ENCODE data around the gene C4B.
"Not testable (repeated sequence)": the region's sequence is repeated elsewhere in the genome, so short reads cannot be mapped to it uniquely, and the experiment has no call there.

Gene C4B

DNA sequence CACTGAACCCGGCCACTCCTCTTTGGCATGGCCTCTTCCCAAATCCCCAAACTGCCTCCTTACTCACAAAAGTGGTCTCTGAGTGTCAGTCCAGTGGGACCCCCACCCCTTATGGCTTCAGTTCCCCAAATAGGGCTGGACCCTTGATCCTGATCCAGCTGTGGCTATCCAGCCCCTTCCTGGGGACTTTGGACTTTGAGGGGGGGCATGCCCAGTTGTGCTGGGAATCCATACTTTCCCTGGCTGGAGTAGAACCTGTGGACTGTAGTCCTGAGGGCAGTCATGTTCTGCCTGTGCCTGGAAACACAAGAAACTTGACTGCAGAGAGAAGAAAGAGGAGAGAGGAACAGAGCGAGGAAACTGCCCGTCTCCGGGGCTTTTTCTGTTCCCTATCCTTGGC lies 10.2 kb upstream of the C4B start:
- H3K4me3 ChIP-seq (ENCODE audit: control insufficient read depth in 1 of 7, extremely low read depth in 1 of 7, insufficient read depth in 4 of 7, low read depth in 2 of 7, low read length in 6 of 7); CTCF ChIA-PET; H3K4me1 ChIP-seq (ENCODE audit: control extremely low read depth in 1 of 4, control insufficient read depth in 4 of 4, insufficient read depth in 4 of 4, low read length in 3 of 4); H3K27ac ChIP-seq (ENCODE audit: insufficient read depth in 1 of 2, low read depth in 1 of 2, low read length in 2 of 2, poor library complexity in 1 of 2, severe bottlenecking in 2 of 2); H3K9me3 ChIP-seq (ENCODE audit: control extremely low read depth in 1 of 5, control insufficient read depth in 4 of 5, insufficient read depth in 2 of 5, low read depth in 1 of 5, low read length in 4 of 5); H3K36me3 ChIP-seq (ENCODE audit: control insufficient read depth in 4 of 4, insufficient read depth in 4 of 4, low read length in 3 of 4); H3K27me3 ChIP-seq (replicated peaks in 2 of 5; ENCODE audit: control insufficient read depth in 4 of 5, insufficient read depth in 5 of 5, low read length in 4 of 5); POLR2A ChIA-PET: not testable (repeated sequence)
- no CpG with 5 or more reads among the region's 4 CpGs for WGBS (ENCODE audit: insufficient coverage)
- DNase-seq = peak in 1 of 3 donors; percentile 0

DNA sequence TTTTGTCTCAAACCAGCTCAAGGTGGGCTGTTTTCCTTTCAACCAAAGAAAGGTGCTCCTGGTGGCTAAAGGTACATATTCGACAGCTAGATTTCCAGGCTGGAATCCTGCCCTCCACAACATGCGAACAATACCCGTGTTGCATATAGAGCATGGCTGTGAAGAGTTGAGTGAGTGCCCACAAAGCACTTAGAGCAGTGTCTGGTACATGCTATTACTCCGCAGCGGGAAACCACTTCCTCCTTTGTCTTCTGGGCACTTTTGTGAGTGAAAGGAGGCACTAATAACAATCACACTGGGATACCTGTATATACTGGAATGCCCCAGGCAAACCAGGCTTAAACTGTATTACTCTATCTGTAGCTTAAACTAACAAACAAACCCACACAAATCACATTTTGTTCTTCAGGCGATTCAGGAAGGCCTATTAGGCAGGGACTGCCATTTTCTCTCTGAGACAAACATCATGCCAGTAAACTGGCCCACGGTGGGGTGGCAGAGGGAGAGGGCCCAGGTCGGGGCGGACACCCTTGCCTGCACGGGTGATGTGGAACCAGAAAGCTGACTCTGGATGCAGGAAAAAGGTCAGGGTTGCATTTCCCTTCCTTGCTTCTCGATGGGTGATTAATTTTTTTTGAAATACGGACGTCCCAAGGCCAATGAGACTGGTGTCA lies 9.6 kb upstream of the C4B start:
- H3K36me3 ChIP-seq (ENCODE audit: control insufficient read depth in 4 of 4, insufficient read depth in 4 of 4, low read length in 3 of 4); H3K4me1 ChIP-seq (ENCODE audit: control extremely low read depth in 1 of 4, control insufficient read depth in 4 of 4, insufficient read depth in 4 of 4, low read length in 3 of 4); CTCF ChIA-PET; H3K9me3 ChIP-seq (ENCODE audit: control extremely low read depth in 1 of 5, control insufficient read depth in 4 of 5, insufficient read depth in 2 of 5, low read depth in 1 of 5, low read length in 4 of 5); H3K4me3 ChIP-seq (ENCODE audit: control insufficient read depth in 1 of 7, extremely low read depth in 1 of 7, insufficient read depth in 4 of 7, low read depth in 2 of 7, low read length in 6 of 7); H3K27ac ChIP-seq (ENCODE audit: insufficient read depth in 1 of 2, low read depth in 1 of 2, low read length in 2 of 2, poor library complexity in 1 of 2, severe bottlenecking in 2 of 2); POLR2A ChIA-PET; H3K27me3 ChIP-seq (replicated peaks in 2 of 5; ENCODE audit: control insufficient read depth in 4 of 5, insufficient read depth in 5 of 5, low read length in 4 of 5); DNase-seq: not testable (repeated sequence)
- 79% methylated on average over 5 of the region's 13 CpGs for WGBS (ENCODE audit: insufficient coverage)

- H3K4me3 ChIP-seq (ENCODE audit: control insufficient read depth in 1 of 7, extremely low read depth in 1 of 7, insufficient read depth in 4 of 7, low read depth in 2 of 7, low read length in 6 of 7); H3K27ac ChIP-seq (ENCODE audit: insufficient read depth in 1 of 2, low read depth in 1 of 2, low read length in 2 of 2, poor library complexity in 1 of 2, severe bottlenecking in 2 of 2); DNase-seq; H3K27me3 ChIP-seq (replicated peaks in 2 of 5; ENCODE audit: control insufficient read depth in 4 of 5, insufficient read depth in 5 of 5, low read length in 4 of 5); H3K4me1 ChIP-seq (ENCODE audit: control extremely low read depth in 1 of 4, control insufficient read depth in 4 of 4, insufficient read depth in 4 of 4, low read length in 3 of 4); H3K36me3 ChIP-seq (ENCODE audit: control insufficient read depth in 4 of 4, insufficient read depth in 4 of 4, low read length in 3 of 4); POLR2A ChIA-PET; CTCF ChIA-PET; H3K9me3 ChIP-seq (ENCODE audit: control extremely low read depth in 1 of 5, control insufficient read depth in 4 of 5, insufficient read depth in 2 of 5, low read depth in 1 of 5, low read length in 4 of 5): not testable (repeated sequence)
- 97% methylated on average over 4 of the region's 9 CpGs for WGBS (ENCODE audit: insufficient coverage)
Measured at GRCh38 chr6:32005538-32005880, 9.1 kb upstream of the C4B start.

DNA sequence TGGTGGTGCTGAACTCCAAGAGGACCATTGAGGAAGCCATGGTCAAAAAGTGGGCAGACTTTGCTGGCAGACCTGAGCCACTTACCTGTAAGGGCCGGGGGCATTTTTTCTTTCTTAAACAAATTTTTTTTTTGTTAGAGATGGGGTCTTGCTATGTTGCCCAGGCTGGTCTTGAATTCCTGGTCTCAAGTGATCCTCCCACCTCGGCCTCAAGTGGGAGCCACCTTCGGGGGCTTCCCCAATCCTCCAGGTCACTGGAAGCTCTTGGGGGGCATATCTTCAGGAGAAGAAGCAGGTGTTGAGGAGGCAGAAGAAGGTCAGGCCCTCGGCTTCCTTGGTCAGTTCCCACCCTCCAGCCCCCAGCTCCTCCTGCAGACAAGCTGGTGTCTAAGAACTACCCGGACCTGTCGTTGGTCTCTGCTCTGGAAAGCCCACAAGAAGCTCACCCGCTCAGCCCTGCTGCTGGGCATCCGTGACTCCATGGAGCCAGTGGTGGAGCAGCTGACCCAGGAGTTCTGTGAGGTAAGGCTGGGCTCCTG lies 8.5 kb upstream of the C4B start:
- DNase-seq; H3K27me3 ChIP-seq (replicated peaks in 2 of 5; ENCODE audit: control insufficient read depth in 4 of 5, insufficient read depth in 5 of 5, low read length in 4 of 5); H3K4me1 ChIP-seq (ENCODE audit: control extremely low read depth in 1 of 4, control insufficient read depth in 4 of 4, insufficient read depth in 4 of 4, low read length in 3 of 4); H3K27ac ChIP-seq (ENCODE audit: insufficient read depth in 1 of 2, low read depth in 1 of 2, low read length in 2 of 2, poor library complexity in 1 of 2, severe bottlenecking in 2 of 2); CTCF ChIA-PET; H3K4me3 ChIP-seq (ENCODE audit: control insufficient read depth in 1 of 7, extremely low read depth in 1 of 7, insufficient read depth in 4 of 7, low read depth in 2 of 7, low read length in 6 of 7); POLR2A ChIA-PET; H3K9me3 ChIP-seq (ENCODE audit: control extremely low read depth in 1 of 5, control insufficient read depth in 4 of 5, insufficient read depth in 2 of 5, low read depth in 1 of 5, low read length in 4 of 5); H3K36me3 ChIP-seq (ENCODE audit: control insufficient read depth in 4 of 4, insufficient read depth in 4 of 4, low read length in 3 of 4): not testable (repeated sequence)
- WGBS (ENCODE audit: insufficient coverage) = 80% methylated on average over 1 of the region's 8 CpGs

DNA sequence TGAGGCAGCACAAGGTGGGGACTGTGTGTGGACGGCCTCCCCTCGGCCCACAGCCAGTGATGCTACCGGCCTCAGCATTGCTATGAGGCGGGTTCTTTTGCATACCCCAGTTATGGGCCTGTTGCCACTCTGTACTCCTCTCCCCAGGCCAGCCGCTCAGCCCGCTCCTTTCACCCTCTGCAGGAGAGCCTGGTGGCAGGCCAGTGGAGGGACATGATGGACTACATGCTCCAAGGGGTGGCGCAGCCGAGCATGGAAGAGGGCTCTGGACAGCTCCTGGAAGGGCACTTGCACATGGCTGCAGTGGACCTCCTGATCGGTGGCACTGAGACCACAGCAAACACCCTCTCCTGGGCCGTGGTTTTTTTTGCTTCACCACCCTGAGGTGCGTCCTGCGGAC lies 7.5 kb upstream of the C4B start:
- POLR2A ChIA-PET, DNase-seq: not testable (repeated sequence)
- WGBS (ENCODE audit: insufficient coverage) = 87% methylated on average over 5 of the region's 12 CpGs

GRCh38 chr6:32008037-32008436 lies 6.6 kb upstream of the C4B start:
- H3K27me3 ChIP-seq (replicated peaks in 2 of 5; ENCODE audit: control insufficient read depth in 4 of 5, insufficient read depth in 5 of 5, low read length in 4 of 5); H3K36me3 ChIP-seq (ENCODE audit: control insufficient read depth in 4 of 4, insufficient read depth in 4 of 4, low read length in 3 of 4); DNase-seq; H3K27ac ChIP-seq (ENCODE audit: insufficient read depth in 1 of 2, low read depth in 1 of 2, low read length in 2 of 2, poor library complexity in 1 of 2, severe bottlenecking in 2 of 2); POLR2A ChIA-PET; H3K4me3 ChIP-seq (ENCODE audit: control insufficient read depth in 1 of 7, extremely low read depth in 1 of 7, insufficient read depth in 4 of 7, low read depth in 2 of 7, low read length in 6 of 7); H3K9me3 ChIP-seq (ENCODE audit: control extremely low read depth in 1 of 5, control insufficient read depth in 4 of 5, insufficient read depth in 2 of 5, low read depth in 1 of 5, low read length in 4 of 5); CTCF ChIA-PET; H3K4me1 ChIP-seq (ENCODE audit: control extremely low read depth in 1 of 4, control insufficient read depth in 4 of 4, insufficient read depth in 4 of 4, low read length in 3 of 4): not testable (repeated sequence)
- WGBS (ENCODE audit: insufficient coverage) = no CpG with 5 or more reads among the region's 24 CpGs

More for the DNA sequence above, 7.5 kb upstream of the C4B start:
- H3K27ac ChIP-seq (ENCODE audit: insufficient read depth in 1 of 2, low read depth in 1 of 2, low read length in 2 of 2, poor library complexity in 1 of 2, severe bottlenecking in 2 of 2); H3K27me3 ChIP-seq (replicated peaks in 2 of 5; ENCODE audit: control insufficient read depth in 4 of 5, insufficient read depth in 5 of 5, low read length in 4 of 5); H3K4me3 ChIP-seq (ENCODE audit: control insufficient read depth in 1 of 7, extremely low read depth in 1 of 7, insufficient read depth in 4 of 7, low read depth in 2 of 7, low read length in 6 of 7); H3K36me3 ChIP-seq (ENCODE audit: control insufficient read depth in 4 of 4, insufficient read depth in 4 of 4, low read length in 3 of 4); H3K4me1 ChIP-seq (ENCODE audit: control extremely low read depth in 1 of 4, control insufficient read depth in 4 of 4, insufficient read depth in 4 of 4, low read length in 3 of 4); H3K9me3 ChIP-seq (ENCODE audit: control extremely low read depth in 1 of 5, control insufficient read depth in 4 of 5, insufficient read depth in 2 of 5, low read depth in 1 of 5, low read length in 4 of 5); CTCF ChIA-PET: not testable (repeated sequence)

- CTCF ChIA-PET; H3K9me3 ChIP-seq (ENCODE audit: control extremely low read depth in 1 of 5, control insufficient read depth in 4 of 5, insufficient read depth in 2 of 5, low read depth in 1 of 5, low read length in 4 of 5); DNase-seq; H3K27me3 ChIP-seq (replicated peaks in 2 of 5; ENCODE audit: control insufficient read depth in 4 of 5, insufficient read depth in 5 of 5, low read length in 4 of 5); H3K4me3 ChIP-seq (ENCODE audit: control insufficient read depth in 1 of 7, extremely low read depth in 1 of 7, insufficient read depth in 4 of 7, low read depth in 2 of 7, low read length in 6 of 7); H3K4me1 ChIP-seq (ENCODE audit: control extremely low read depth in 1 of 4, control insufficient read depth in 4 of 4, insufficient read depth in 4 of 4, low read length in 3 of 4); H3K36me3 ChIP-seq (ENCODE audit: control insufficient read depth in 4 of 4, insufficient read depth in 4 of 4, low read length in 3 of 4); POLR2A ChIA-PET; H3K27ac ChIP-seq (ENCODE audit: insufficient read depth in 1 of 2, low read depth in 1 of 2, low read length in 2 of 2, poor library complexity in 1 of 2, severe bottlenecking in 2 of 2): not testable (repeated sequence)
- 69% methylated on average over 3 of the region's 12 CpGs for WGBS (ENCODE audit: insufficient coverage)
Measured at GRCh38 chr6:32008616-32009015, 6.0 kb upstream of the C4B start.

All from common myeloid progenitor, CD34-positive (primary cell).